Skin of body (tissue), 2 donors: ENCODE measurements around the gene SOX18. TPM values are rescaled to one million over a fixed set of nuclear protein-coding genes. Genes with fewer than 3 reads are reported as not detected.

Source experiments
- DNase-seq: peaks from one replicate; lab custom pipeline; 2025; lab: John Stamatoyannopoulos, UW
- total RNA-seq: library from RNA; depleted of rRNA; stranded (reverse); fragments of >200 nt; gene quantifications from one replicate; pipeline ENCODE4 v1.2.3, GENCODE V29; 2014

The SOX18 gene
- total RNA-seq, 1 donor from 2014 or later: 3.7 TPM

- no peak for DNase-seq
Measured at GRCh38 chr20:64052987-64053840, 3.8 kb upstream of the SOX18 start.

GRCh38 chr20:64052326-64052722 is 2.9 kb upstream of the SOX18 start:
- no peak for DNase-seq

- DNase-seq: no peak
Measured at GRCh38 chr20:64051561-64052325, 2.3 kb upstream of the SOX18 start.

- DNase-seq: no peak
Measured at GRCh38 chr20:64051033-64051452, 1.6 kb upstream of the SOX18 start.

GRCh38 chr20:64050261-64051032 is 1.0 kb upstream of the SOX18 start:
- no peak for DNase-seq

GRCh38 chr20:64049878-64050260 is 430 bp upstream of the SOX18 start:
- DNase-seq: no peak

GRCh38 chr20:64048402-64049044 is 916 bp downstream of the SOX18 start:
- DNase-seq: no peak

- no peak for DNase-seq
Measured at GRCh38 chr20:64047968-64048401, 1.5 kb downstream of the SOX18 start.

GRCh38 chr20:64047046-64047389 is 2.4 kb downstream of the SOX18 start:
- no peak for DNase-seq

- no peak for DNase-seq
Measured at GRCh38 chr20:64045346-64046011, 4.0 kb downstream of the SOX18 start.

- no peak for DNase-seq
Measured at GRCh38 chr20:64044484-64045247, 4.8 kb downstream of the SOX18 start.

- no peak for DNase-seq
Measured at GRCh38 chr20:64043768-64044167, 5.7 kb downstream of the SOX18 start.

GRCh38 chr20:64042054-64042781 is 7.2 kb downstream of the SOX18 start:
- no peak for DNase-seq

GRCh38 chr20:64041781-64042053 is 7.7 kb downstream of the SOX18 start:
- DNase-seq: no peak

- no peak for DNase-seq
Measured at GRCh38 chr20:64041040-64041780, 8.2 kb downstream of the SOX18 start.

GRCh38 chr20:64040231-64041039 is 9.0 kb downstream of the SOX18 start:
- DNase-seq: no peak

GRCh38 chr20:64039293-64040160 is 9.9 kb downstream of the SOX18 start:
- DNase-seq: no peak
